Gastroesophageal sphincter (tissue), 3 donors: Measurements from ENCODE around the gene LOXL4.
"Not testable (repeated sequence)": the region's sequence is repeated elsewhere in the genome, so short reads cannot be mapped to it uniquely, and the experiment has no call there.

Source experiments
- EP300 ChIP-seq: sonication (generic); formaldehyde crosslinking; IDR thresholded peaks from one replicate; pipeline ENCODE4 v1.6.1; 2017; ENCODE audit warnings: antibody characterized with exemption, mild to moderate bottlenecking
- POLR2A ChIP-seq, 2 donors: fragments of 450-650 bp; IDR thresholded peaks; one replicate each; pipeline ENCODE4 v1.6.1; 2017; ENCODE audit warnings: antibody characterized with exemption in 2 of 2, mild to moderate bottlenecking in 2 of 2, moderate library complexity in 1 of 2
- POLR2AphosphoS5 ChIP-seq: sonication (generic); formaldehyde crosslinking; IDR thresholded peaks from one replicate; pipeline ENCODE4 v1.6.1; 2017; ENCODE audit warnings: antibody characterized with exemption
- TF ChIP-seq, protein P1 (sequence below), 4 experiments: fragments of 200-600 bp in 2 of 4; fragments of 450-650 bp in 2 of 4; sonication (generic) in 1 of 4; IDR thresholded peaks; one replicate each; pipeline ENCODE4 v1.5.1; 2017 to 2019; ENCODE audit warnings: antibody characterized with exemption in 4 of 4, mild to moderate bottlenecking in 2 of 4, moderate library complexity in 2 of 4

DNA sequence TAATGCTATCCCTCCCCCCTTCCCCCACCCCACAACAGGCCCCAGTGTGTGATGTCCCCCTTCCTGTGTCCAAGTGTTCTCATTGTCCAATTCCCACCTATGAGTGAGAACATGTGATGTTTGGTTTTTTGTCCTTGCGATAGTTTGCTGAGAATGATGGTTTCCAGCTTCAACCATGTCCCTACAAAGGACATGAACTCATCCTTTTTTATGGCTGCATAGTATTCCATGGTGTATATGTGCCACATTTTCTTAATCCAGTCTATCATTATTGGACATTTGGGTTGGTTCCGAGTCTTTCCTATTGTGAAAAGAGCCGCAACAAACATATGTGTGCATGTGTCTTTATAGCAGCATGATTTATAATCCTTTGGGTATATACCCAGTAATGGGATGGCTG, 40.3 kb downstream of the LOXL4 start:
- TF ChIP-seq, protein P1, sequence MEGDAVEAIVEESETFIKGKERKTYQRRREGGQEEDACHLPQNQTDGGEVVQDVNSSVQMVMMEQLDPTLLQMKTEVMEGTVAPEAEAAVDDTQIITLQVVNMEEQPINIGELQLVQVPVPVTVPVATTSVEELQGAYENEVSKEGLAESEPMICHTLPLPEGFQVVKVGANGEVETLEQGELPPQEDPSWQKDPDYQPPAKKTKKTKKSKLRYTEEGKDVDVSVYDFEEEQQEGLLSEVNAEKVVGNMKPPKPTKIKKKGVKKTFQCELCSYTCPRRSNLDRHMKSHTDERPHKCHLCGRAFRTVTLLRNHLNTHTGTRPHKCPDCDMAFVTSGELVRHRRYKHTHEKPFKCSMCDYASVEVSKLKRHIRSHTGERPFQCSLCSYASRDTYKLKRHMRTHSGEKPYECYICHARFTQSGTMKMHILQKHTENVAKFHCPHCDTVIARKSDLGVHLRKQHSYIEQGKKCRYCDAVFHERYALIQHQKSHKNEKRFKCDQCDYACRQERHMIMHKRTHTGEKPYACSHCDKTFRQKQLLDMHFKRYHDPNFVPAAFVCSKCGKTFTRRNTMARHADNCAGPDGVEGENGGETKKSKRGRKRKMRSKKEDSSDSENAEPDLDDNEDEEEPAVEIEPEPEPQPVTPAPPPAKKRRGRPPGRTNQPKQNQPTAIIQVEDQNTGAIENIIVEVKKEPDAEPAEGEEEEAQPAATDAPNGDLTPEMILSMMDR (IDR thresholded peaks at IDR 0.05): not testable (repeated sequence)
- TF ChIP-seq POLR2AphosphoS5; EP300; POLR2A (IDR thresholded peaks at IDR 0.05): not testable (repeated sequence)
